ENCODE results near the gene EFHC1. TPM values are rescaled to one million over a fixed set of nuclear protein-coding genes. Genes with fewer than 3 reads are reported as not detected.

The EFHC1 gene
- total RNA-seq, 1 donor from 2014 or later = 59.8 TPM

- H3K27ac ChIP-seq = no peak overlapping the region
- H3K4me3 ChIP-seq = no peak overlapping the region
- H3K36me3 ChIP-seq = no peaks in the 10 kb centered on the region
- Mint-ChIP-seq H3K4me3 (no peak overlapping the region), H3K36me3 (peaks cover 9% of the 10 kb centered on the region), H3K9me3 (no peaks in the 10 kb centered on the region), H3K27me3 (ENCODE audit: insufficient read depth, low read depth) (peaks cover 2% of the 10 kb centered on the region), H3K27ac (no peak overlapping the region), H3K4me1 (peaks cover 41% of the 10 kb centered on the region)
- H4K20me1 ChIP-seq (ENCODE audit: low read depth) = peaks cover 10% of the 10 kb centered on the region
- no peaks in the 10 kb centered on the region for H3K9me3 ChIP-seq (ENCODE audit: low read depth)
- TF ChIP-seq EZH2phosphoT487 (IDR thresholded peaks at IDR 0.05) (no peak), EZH2 (IDR thresholded peaks at IDR 0.05) (no peak), CTCF (IDR thresholded peaks at IDR 0.05) (no peak)
- H3K9ac ChIP-seq = no peak overlapping the region
- no peaks in the 10 kb centered on the region for H3F3A ChIP-seq (ENCODE audit: low read depth)
- H3K4me2 ChIP-seq = no peak overlapping the region
- no peak for DNase-seq (ENCODE audit: low spot score)
- H3K79me2 ChIP-seq (ENCODE audit: low read depth) = peaks cover 9% of the 10 kb centered on the region
- no peaks in the 10 kb centered on the region for H3K27me3 ChIP-seq
- H2AFZ ChIP-seq (replicated peaks) = no peak overlapping the region
- peaks cover 12% of the 10 kb centered on the region for H3K4me1 ChIP-seq
These were observed 119.5 kb downstream of the EFHC1 start for GRCh38 chr6:52539607-52540006.

- no peaks in the 10 kb centered on the region for H3K9me3 Mint-ChIP-seq
- H3K79me2 ChIP-seq (ENCODE audit: low read depth) = peaks cover 11% of the 10 kb centered on the region
- TF ChIP-seq CTCF (IDR thresholded peaks at IDR 0.05) (no peak), EZH2 (IDR thresholded peaks at IDR 0.05) (no peak), EZH2phosphoT487 (IDR thresholded peaks at IDR 0.05) (no peak)
- no peaks in the 10 kb centered on the region for H3F3A ChIP-seq (ENCODE audit: low read depth)
- H3K4me1 ChIP-seq = peaks cover 12% of the 10 kb centered on the region
- H2AFZ ChIP-seq (replicated peaks) = no peak overlapping the region
- no peak overlapping the region for H3K27ac ChIP-seq
- no peak overlapping the region for H3K9ac ChIP-seq
- no peaks in the 10 kb centered on the region for H3K27me3 ChIP-seq
- no peak overlapping the region for H3K4me2 ChIP-seq
- H4K20me1 ChIP-seq (ENCODE audit: low read depth) = peaks cover 15% of the 10 kb centered on the region
- no peak overlapping the region for H3K4me3 ChIP-seq
- H3K36me3 ChIP-seq = no peaks in the 10 kb centered on the region
- H3K4me3 Mint-ChIP-seq = no peak overlapping the region
- no peak overlapping the region for H3K27ac Mint-ChIP-seq
- no peak for DNase-seq (ENCODE audit: low spot score)
- H3K9me3 ChIP-seq (ENCODE audit: low read depth) = no peaks in the 10 kb centered on the region
- peaks cover 47% of the 10 kb centered on the region for H3K4me1 Mint-ChIP-seq
- H3K36me3 Mint-ChIP-seq = peaks cover 8% of the 10 kb centered on the region
- H3K27me3 Mint-ChIP-seq (ENCODE audit: insufficient read depth, low read depth) = peaks cover 2% of the 10 kb centered on the region
These were observed 120.3 kb downstream of the EFHC1 start for GRCh38 chr6:52540286-52540902.

GRCh38 chr6:52541135-52541534, 121.0 kb downstream of the EFHC1 start:
- H3K9me3 ChIP-seq (ENCODE audit: low read depth) = no peaks in the 10 kb centered on the region
- H3K27me3 Mint-ChIP-seq (ENCODE audit: insufficient read depth, low read depth) = peaks cover 2% of the 10 kb centered on the region

More at GRCh38 chr6:52541135-52541534, 121.0 kb downstream of the EFHC1 start:
- no peak overlapping the region for H3K4me2 ChIP-seq
- Mint-ChIP-seq H3K36me3 (peaks cover 10% of the 10 kb centered on the region), H3K9me3 (no peaks in the 10 kb centered on the region), H3K27ac (no peak overlapping the region), H3K4me1 (peaks cover 47% of the 10 kb centered on the region), H3K4me3 (no peak overlapping the region)
- no peak overlapping the region for H3K4me3 ChIP-seq
- H3K27ac ChIP-seq = no peak overlapping the region
- no peak overlapping the region for H2AFZ ChIP-seq (replicated peaks)
- no peak overlapping the region for H3K9ac ChIP-seq
- TF ChIP-seq EZH2phosphoT487 (IDR thresholded peaks at IDR 0.05) (no peak), CTCF (IDR thresholded peaks at IDR 0.05) (no peak), EZH2 (IDR thresholded peaks at IDR 0.05) (no peak)
- peaks cover 18% of the 10 kb centered on the region for H3K79me2 ChIP-seq (ENCODE audit: low read depth)
- H4K20me1 ChIP-seq (ENCODE audit: low read depth) = peaks cover 19% of the 10 kb centered on the region
- H3F3A ChIP-seq (ENCODE audit: low read depth) = no peaks in the 10 kb centered on the region
- no peak for DNase-seq (ENCODE audit: low spot score)
- H3K27me3 ChIP-seq = no peaks in the 10 kb centered on the region
- H3K4me1 ChIP-seq = peaks cover 9% of the 10 kb centered on the region
- H3K36me3 ChIP-seq = no peaks in the 10 kb centered on the region

Data from neural progenitor cell (in vitro differentiated cells).